Erythroblast (primary cell): ENCODE measurements around the gene BAD.

Experiments
- GATA1 ChIP-seq: IDR thresholded peaks from 2 replicates; pipeline ENCODE4 v1.6.1; 2011; ENCODE audit warnings: low read depth, mild to moderate bottlenecking, control low read depth, low read length, moderate library complexity
- POLR2A ChIP-seq: IDR thresholded peaks from 2 replicates; pipeline ENCODE4 v1.6.1; 2011; ENCODE audit warnings: mild to moderate bottlenecking, low read length

GRCh38 chr11:64287676-64288352 lies 3.3 kb upstream of the BAD start:
- TF ChIP-seq POLR2A = no peak
- TF ChIP-seq GATA1 = no peak
